Measurements from ENCODE around the gene ERGIC3. TPM values are rescaled to one million over a fixed set of nuclear protein-coding genes. Genes with fewer than 3 reads are reported as not detected.

The ERGIC3 gene
- total and polyA plus RNA-seq, 2 of the 13 experiments (the other 11 are each of a cell fraction or from before 2014, with no cell fraction given) = 407 to 670 TPM

GRCh38 chr20:35547329-35547728 lies 5.5 kb downstream of the ERGIC3 start (continued):
- TF ChIP-seq SIX1 (CRISPR knock-in tag; IDR thresholded peaks at IDR 0.05; ENCODE audit: borderline replicate concordance) (no peak), GZF1 (CRISPR knock-in tag; IDR thresholded peaks at IDR 0.05) (no peak), ZBTB4 (CRISPR knock-in tag; IDR thresholded peaks at IDR 0.05; ENCODE audit: borderline replicate concordance) (peak; percentile 55; the same call in 1 of the 2 replicates)

GRCh38 chr20:35551503-35551902 lies 9.6 kb downstream of the ERGIC3 start:
- no peak overlapping the region for H3K27ac ChIP-seq (ENCODE audit: extremely low read length, insufficient read depth, low read length)
- DNase-seq (ENCODE audit: low spot score) = no peak
- no peak overlapping the region for H2AFZ ChIP-seq (ENCODE audit: low read length)
- peaks cover 48 to 87% of the 10 kb centered on the region in 2 experiments for H3K36me3 ChIP-seq (replicated peaks in 1 of 2; ENCODE audit: control insufficient read depth in 1 of 2, insufficient read depth in 2 of 2, low read length in 2 of 2)
- no peak for FAIRE-seq
- intact Hi-C loops (cut with micrococcal nuclease; ENCODE audit: unreplicated experiment) (no loop called here), in situ Hi-C loops (cut with HindIII; ENCODE audit: extremely low pct_ligation_motif_present, low pct_unique_long_range_greater_than_20kb) (no loop called here)
- H3K27me3 ChIP-seq (ENCODE audit: control insufficient read depth in 1 of 2, insufficient read depth in 2 of 2, low read length in 2 of 2) = no peaks in the 10 kb centered on the region
- H3K4me2 ChIP-seq (ENCODE audit: low read depth, low read length) = no peak overlapping the region
- H3K4me1 ChIP-seq (ENCODE audit: insufficient read depth, low read length) = no peaks in the 10 kb centered on the region
- ChIA-PET POLR2A (interaction anchor here (1.0 to 2.0 kb wide), 2 partner anchors 9 to 68 kb away, joined by 4 to 7 read pairs; partner anchors contain the start of gene ERGIC3), CTCF (ENCODE audit: low intra/inter-chr PET ratio, low total read pairs) (no interaction called here)
- H3K4me3 ChIP-seq (replicated peaks in 1 of 3; ENCODE audit: insufficient read depth in 1 of 3, low read depth in 2 of 3, low read length in 3 of 3) = no peak overlapping the region
- no peaks in the 10 kb centered on the region for H3K79me2 ChIP-seq (ENCODE audit: insufficient read depth, low read length)
- ATAC-seq = no peak
- no peaks in the 10 kb centered on the region for H4K20me1 ChIP-seq (ENCODE audit: insufficient read depth, low read length)
- 96% methylated on average over 4 of the region's 4 CpGs for WGBS (ENCODE audit: low lambda C conversion rate)
- no peak overlapping the region for H3K9ac ChIP-seq (ENCODE audit: insufficient read depth, low read depth, low read length)
- H3K9me3 ChIP-seq (ENCODE audit: low read length) = no peaks in the 10 kb centered on the region
- no TSS peak for BruUV-seq (replicated peaks)
- TF ChIP-seq ZNF142 (CRISPR knock-in tag; IDR thresholded peaks at IDR 0.05) (no peak), CHCHD3 (CRISPR knock-in tag; IDR thresholded peaks at IDR 0.05) (no peak), ZNF569 (CRISPR knock-in tag; IDR thresholded peaks at IDR 0.05; ENCODE audit: borderline replicate concordance) (no peak), SIN3B (IDR thresholded peaks at IDR 0.05; ENCODE audit: low read length) (no peak), ZNF275 (CRISPR knock-in tag; IDR thresholded peaks at IDR 0.05; ENCODE audit: borderline replicate concordance) (no peak), NR2C2 (CRISPR knock-in tag; IDR thresholded peaks at IDR 0.05; ENCODE audit: borderline replicate concordance) (no peak), ZFP36 (IDR thresholded peaks at IDR 0.05; ENCODE audit: borderline replicate concordance, low read depth, low read length, partially characterized antibody) (no peak), FOXA1 (IDR thresholded peaks at IDR 0.05) (peak; percentile 4; the same call in 1 of the 2 replicates), FOXA1 (CRISPR knock-in tag; IDR thresholded peaks at IDR 0.05) (no peak), GABPB1 (CRISPR knock-in tag; IDR thresholded peaks at IDR 0.05) (no peak)
